GM20431 (cell line): Measurements from ENCODE around the gene BSDC1.

Source experiments
- in situ Hi-C: fragments of 300-500 bp; cut with MseI, MboI; formaldehyde crosslinking; loops from one replicate; pipeline ENCODE4 v1.15.0; 2020; ENCODE audit warnings: low sequenced_read_pairs; ENCODE audit not compliant: unreplicated experiment

Gene BSDC1

DNA sequence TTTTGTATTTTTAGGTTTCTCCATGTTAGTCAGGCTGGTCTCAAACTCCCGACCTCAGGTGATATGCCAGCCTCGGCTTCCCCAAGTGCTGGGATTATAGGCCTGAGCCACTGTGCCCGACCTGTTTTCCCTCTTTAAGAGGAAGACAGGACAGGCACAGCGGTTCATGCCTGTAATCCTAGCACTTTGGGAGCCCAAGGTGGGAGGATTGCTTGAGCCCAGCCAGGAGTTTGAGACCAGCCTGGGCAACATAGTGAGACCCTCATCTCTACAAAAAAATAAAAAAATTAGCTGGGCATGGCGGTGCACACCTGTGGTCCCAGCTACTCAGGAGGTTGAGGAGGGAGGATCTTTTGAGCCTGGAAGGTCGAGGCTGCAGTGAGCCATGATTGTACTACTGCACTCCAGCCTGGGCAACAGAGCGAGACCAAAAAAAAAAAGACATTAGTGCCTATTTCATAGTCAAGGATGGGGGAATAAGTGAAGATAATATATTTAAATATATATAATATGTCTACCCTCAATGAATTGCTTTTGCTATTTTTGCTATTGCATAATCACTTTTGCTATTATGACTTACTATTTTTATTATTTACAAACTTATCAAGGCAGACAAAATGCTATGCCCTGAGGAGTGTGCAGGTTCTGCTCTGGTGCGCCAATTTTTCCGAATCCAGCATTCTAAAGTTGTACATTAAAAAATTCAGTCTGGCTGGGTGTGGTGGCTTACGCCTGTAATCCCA is 75.9 kb downstream of the BSDC1 start:
- in situ Hi-C loops, result no loop called here

- in situ Hi-C loops, result no loop called here
Measured at GRCh38 chr1:32316903-32317277, 77.4 kb downstream of the BSDC1 start.
